ENCODE data around the gene HFM1.
"Not testable (repeated sequence)": the region's sequence is repeated elsewhere in the genome, so short reads cannot be mapped to it uniquely, and the experiment has no call there.

HFM1 gene

GRCh38 chr1:91447782-91448181 is 43.1 kb upstream of the HFM1 start:
- H3K79me1 ChIP-seq (ENCODE audit: low read depth, low read length); H2AFZ ChIP-seq (ENCODE audit: low read length); H3K27ac ChIP-seq (replicated peaks; ENCODE audit: low read length); H2AK5ac ChIP-seq (ENCODE audit: low read depth, low read length); H3K9me3 ChIP-seq (replicated peaks in 1 of 2; ENCODE audit: control insufficient read depth in 2 of 2, insufficient read depth in 1 of 2, low read depth in 1 of 2, low read length in 2 of 2); H3K18ac ChIP-seq (ENCODE audit: low read length); H2BK5ac ChIP-seq (ENCODE audit: low read length); H2BK120ac ChIP-seq (ENCODE audit: low read depth, low read length); H3K14ac ChIP-seq (ENCODE audit: low read length); H3K4me1 ChIP-seq (ENCODE audit: control insufficient read depth in 2 of 2, insufficient read depth in 1 of 2, low read depth in 1 of 2, low read length in 2 of 2); H4K91ac ChIP-seq (ENCODE audit: low read depth, low read length, poor library complexity); H2BK15ac ChIP-seq (ENCODE audit: low read length); H3K4ac ChIP-seq (ENCODE audit: low read length); H3K27me3 ChIP-seq (ENCODE audit: control insufficient read depth in 3 of 3, insufficient read depth in 3 of 3, low read depth in 1 of 3, low read length in 3 of 3); H3K9ac ChIP-seq (ENCODE audit: low read depth, low read length, poor library complexity); H3K36me3 ChIP-seq (replicated peaks in 1 of 2; ENCODE audit: control insufficient read depth in 2 of 2, insufficient read depth in 2 of 2, low read length in 2 of 2); DNase-seq (ENCODE audit: low spot score); H3K4me3 ChIP-seq (ENCODE audit: low read length in 2 of 2); H3K4me2 ChIP-seq (ENCODE audit: insufficient read depth, low read length, poor library complexity, severe bottlenecking); H4K8ac ChIP-seq (ENCODE audit: low read depth, low read length); H2BK12ac ChIP-seq (ENCODE audit: low read length); H3K23ac ChIP-seq (ENCODE audit: low read depth, low read length, poor library complexity): not testable (repeated sequence)
- no CpG with 5 or more reads among the region's 2 CpGs for WGBS, 2 donors (ENCODE audit: extremely low coverage in 2 of 2, insufficient read length in 2 of 2, insufficient replicate concordance in 1 of 2)

GRCh38 chr1:91441980-91442379 is 37.3 kb upstream of the HFM1 start:
- not testable (repeated sequence) for H3K9ac ChIP-seq (ENCODE audit: low read depth, low read length, poor library complexity); H2AK5ac ChIP-seq (ENCODE audit: low read depth, low read length); H3K27ac ChIP-seq (replicated peaks; ENCODE audit: low read length); H2BK120ac ChIP-seq (ENCODE audit: low read depth, low read length); H3K9me3 ChIP-seq (replicated peaks in 1 of 2; ENCODE audit: control insufficient read depth in 2 of 2, insufficient read depth in 1 of 2, low read depth in 1 of 2, low read length in 2 of 2); DNase-seq (ENCODE audit: low spot score); H2AFZ ChIP-seq (ENCODE audit: low read length); H4K91ac ChIP-seq (ENCODE audit: low read depth, low read length, poor library complexity); H3K4me3 ChIP-seq (ENCODE audit: low read length in 2 of 2); H4K8ac ChIP-seq (ENCODE audit: low read depth, low read length); H3K79me1 ChIP-seq (ENCODE audit: low read depth, low read length); H3K4me2 ChIP-seq (ENCODE audit: insufficient read depth, low read length, poor library complexity, severe bottlenecking); H3K27me3 ChIP-seq (ENCODE audit: control insufficient read depth in 3 of 3, insufficient read depth in 3 of 3, low read depth in 1 of 3, low read length in 3 of 3); H2BK15ac ChIP-seq (ENCODE audit: low read length); H3K14ac ChIP-seq (ENCODE audit: low read length); H3K4me1 ChIP-seq (ENCODE audit: control insufficient read depth in 2 of 2, insufficient read depth in 1 of 2, low read depth in 1 of 2, low read length in 2 of 2); H3K36me3 ChIP-seq (replicated peaks in 1 of 2; ENCODE audit: control insufficient read depth in 2 of 2, insufficient read depth in 2 of 2, low read length in 2 of 2); H3K4ac ChIP-seq (ENCODE audit: low read length); H3K18ac ChIP-seq (ENCODE audit: low read length); H3K23ac ChIP-seq (ENCODE audit: low read depth, low read length, poor library complexity); H2BK12ac ChIP-seq (ENCODE audit: low read length); H2BK5ac ChIP-seq (ENCODE audit: low read length)
- no CpG with 5 or more reads among the region's 5 CpGs for WGBS, 2 donors (ENCODE audit: extremely low coverage in 2 of 2, insufficient read length in 2 of 2, insufficient replicate concordance in 1 of 2)

DNA sequence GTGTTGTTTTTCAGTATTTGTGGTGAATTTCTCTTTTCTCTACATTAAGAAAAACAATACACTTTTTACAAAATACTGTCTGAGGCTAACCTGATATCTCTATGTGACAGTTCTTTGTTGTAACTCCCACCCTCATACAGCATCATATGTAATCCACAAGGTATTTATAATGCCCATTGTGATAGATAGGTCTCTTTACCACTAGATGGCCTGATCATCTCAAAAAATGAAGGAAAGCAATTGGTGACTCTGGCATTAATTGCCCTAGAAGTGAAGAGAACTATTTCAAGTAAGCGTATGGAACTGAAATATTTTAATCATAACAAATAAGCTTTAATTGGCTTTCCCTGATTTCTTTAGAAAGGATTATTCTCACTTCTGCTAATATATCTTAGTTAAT is 36.2 kb upstream of the HFM1 start:
- Histone ChIP-seq H3K14ac (ENCODE audit: low read length) (no peak overlapping the region), H2BK5ac (ENCODE audit: low read length) (no peak overlapping the region), H3K4me3 (ENCODE audit: low read length in 2 of 2) (no peak overlapping the region), H2BK120ac (ENCODE audit: low read depth, low read length) (no peak overlapping the region), H4K91ac (ENCODE audit: low read depth, low read length, poor library complexity) (no peak overlapping the region), H3K9ac (ENCODE audit: low read depth, low read length, poor library complexity) (no peak overlapping the region), H3K9me3 (replicated peaks in 1 of 2; ENCODE audit: control insufficient read depth in 2 of 2, insufficient read depth in 1 of 2, low read depth in 1 of 2, low read length in 2 of 2) (no peaks in the 10 kb centered on the region), H3K23ac (ENCODE audit: low read depth, low read length, poor library complexity) (no peak overlapping the region), H3K27me3 (ENCODE audit: control insufficient read depth in 3 of 3, insufficient read depth in 3 of 3, low read depth in 1 of 3, low read length in 3 of 3) (no peaks in the 10 kb centered on the region), H3K4ac (ENCODE audit: low read length) (no peak overlapping the region), H4K8ac (ENCODE audit: low read depth, low read length) (no peak overlapping the region), H3K27ac (replicated peaks; ENCODE audit: low read length) (no peak overlapping the region), H3K79me1 (ENCODE audit: low read depth, low read length) (no peaks in the 10 kb centered on the region), H2AFZ (ENCODE audit: low read length) (no peak overlapping the region), H3K18ac (ENCODE audit: low read length) (no peak overlapping the region), H3K4me1 (ENCODE audit: control insufficient read depth in 2 of 2, insufficient read depth in 1 of 2, low read depth in 1 of 2, low read length in 2 of 2) (no peaks in the 10 kb centered on the region), H3K4me2 (ENCODE audit: insufficient read depth, low read length, poor library complexity, severe bottlenecking) (no peak overlapping the region), H2AK5ac (ENCODE audit: low read depth, low read length) (no peak overlapping the region), H2BK15ac (ENCODE audit: low read length) (no peak overlapping the region), H3K36me3 (replicated peaks in 1 of 2; ENCODE audit: control insufficient read depth in 2 of 2, insufficient read depth in 2 of 2, low read length in 2 of 2) (no peaks in the 10 kb centered on the region), H2BK12ac (ENCODE audit: low read length) (no peak overlapping the region)
- DNase-seq (ENCODE audit: low spot score) = no peak
- WGBS, 2 donors (ENCODE audit: extremely low coverage in 2 of 2, insufficient read length in 2 of 2, insufficient replicate concordance in 1 of 2) = no CpG with 5 or more reads among the region's 1 CpG

GRCh38 chr1:91439016-91439415 is 34.4 kb upstream of the HFM1 start:
- H2BK5ac ChIP-seq (ENCODE audit: low read length) = no peak overlapping the region
- no peak overlapping the region for H3K9ac ChIP-seq (ENCODE audit: low read depth, low read length, poor library complexity)
- DNase-seq (ENCODE audit: low spot score) = no peak
- H2AFZ ChIP-seq (ENCODE audit: low read length) = no peak overlapping the region
- no peaks in the 10 kb centered on the region for H3K27me3 ChIP-seq (ENCODE audit: control insufficient read depth in 3 of 3, insufficient read depth in 3 of 3, low read depth in 1 of 3, low read length in 3 of 3)
- no peak overlapping the region for H3K14ac ChIP-seq (ENCODE audit: low read length)
- H3K18ac ChIP-seq (ENCODE audit: low read length) = no peak overlapping the region
- no peaks in the 10 kb centered on the region for H3K4me1 ChIP-seq (ENCODE audit: control insufficient read depth in 2 of 2, insufficient read depth in 1 of 2, low read depth in 1 of 2, low read length in 2 of 2)
- no peak overlapping the region for H4K8ac ChIP-seq (ENCODE audit: low read depth, low read length)
- no peak overlapping the region for H2BK120ac ChIP-seq (ENCODE audit: low read depth, low read length)
- no peak overlapping the region for H3K27ac ChIP-seq (replicated peaks; ENCODE audit: low read length)
- H3K79me1 ChIP-seq (ENCODE audit: low read depth, low read length) = no peaks in the 10 kb centered on the region
- no peak overlapping the region for H2BK15ac ChIP-seq (ENCODE audit: low read length)
- H2AK5ac ChIP-seq (ENCODE audit: low read depth, low read length) = no peak overlapping the region
- no peak overlapping the region for H3K4me3 ChIP-seq (ENCODE audit: low read length in 2 of 2)
- H3K9me3 ChIP-seq (replicated peaks in 1 of 2; ENCODE audit: control insufficient read depth in 2 of 2, insufficient read depth in 1 of 2, low read depth in 1 of 2, low read length in 2 of 2) = no peaks in the 10 kb centered on the region
- no peak overlapping the region for H3K23ac ChIP-seq (ENCODE audit: low read depth, low read length, poor library complexity)
- H2BK12ac ChIP-seq (ENCODE audit: low read length) = no peak overlapping the region
- no peak overlapping the region for H3K4me2 ChIP-seq (ENCODE audit: insufficient read depth, low read length, poor library complexity, severe bottlenecking)
- no peak overlapping the region for H4K91ac ChIP-seq (ENCODE audit: low read depth, low read length, poor library complexity)
- H3K4ac ChIP-seq (ENCODE audit: low read length) = no peak overlapping the region
- no peaks in the 10 kb centered on the region for H3K36me3 ChIP-seq (replicated peaks in 1 of 2; ENCODE audit: control insufficient read depth in 2 of 2, insufficient read depth in 2 of 2, low read length in 2 of 2)
